ENCODE measurements around the gene PSME3IP1.

PSME3IP1 gene

GRCh38 chr16:57138281-57138935 is 47.4 kb downstream of the PSME3IP1 start:
- H3K4me3 ChIP-seq (ENCODE audit: low read length), result no peak overlapping the region
- no peak for DNase-seq (ENCODE audit: low read depth)
- TF ChIP-seq, protein P1, sequence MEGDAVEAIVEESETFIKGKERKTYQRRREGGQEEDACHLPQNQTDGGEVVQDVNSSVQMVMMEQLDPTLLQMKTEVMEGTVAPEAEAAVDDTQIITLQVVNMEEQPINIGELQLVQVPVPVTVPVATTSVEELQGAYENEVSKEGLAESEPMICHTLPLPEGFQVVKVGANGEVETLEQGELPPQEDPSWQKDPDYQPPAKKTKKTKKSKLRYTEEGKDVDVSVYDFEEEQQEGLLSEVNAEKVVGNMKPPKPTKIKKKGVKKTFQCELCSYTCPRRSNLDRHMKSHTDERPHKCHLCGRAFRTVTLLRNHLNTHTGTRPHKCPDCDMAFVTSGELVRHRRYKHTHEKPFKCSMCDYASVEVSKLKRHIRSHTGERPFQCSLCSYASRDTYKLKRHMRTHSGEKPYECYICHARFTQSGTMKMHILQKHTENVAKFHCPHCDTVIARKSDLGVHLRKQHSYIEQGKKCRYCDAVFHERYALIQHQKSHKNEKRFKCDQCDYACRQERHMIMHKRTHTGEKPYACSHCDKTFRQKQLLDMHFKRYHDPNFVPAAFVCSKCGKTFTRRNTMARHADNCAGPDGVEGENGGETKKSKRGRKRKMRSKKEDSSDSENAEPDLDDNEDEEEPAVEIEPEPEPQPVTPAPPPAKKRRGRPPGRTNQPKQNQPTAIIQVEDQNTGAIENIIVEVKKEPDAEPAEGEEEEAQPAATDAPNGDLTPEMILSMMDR (IDR thresholded peaks at IDR 0.05; ENCODE audit: insufficient read depth, low read depth, low read length, missing control alignments), result no peak

DNA sequence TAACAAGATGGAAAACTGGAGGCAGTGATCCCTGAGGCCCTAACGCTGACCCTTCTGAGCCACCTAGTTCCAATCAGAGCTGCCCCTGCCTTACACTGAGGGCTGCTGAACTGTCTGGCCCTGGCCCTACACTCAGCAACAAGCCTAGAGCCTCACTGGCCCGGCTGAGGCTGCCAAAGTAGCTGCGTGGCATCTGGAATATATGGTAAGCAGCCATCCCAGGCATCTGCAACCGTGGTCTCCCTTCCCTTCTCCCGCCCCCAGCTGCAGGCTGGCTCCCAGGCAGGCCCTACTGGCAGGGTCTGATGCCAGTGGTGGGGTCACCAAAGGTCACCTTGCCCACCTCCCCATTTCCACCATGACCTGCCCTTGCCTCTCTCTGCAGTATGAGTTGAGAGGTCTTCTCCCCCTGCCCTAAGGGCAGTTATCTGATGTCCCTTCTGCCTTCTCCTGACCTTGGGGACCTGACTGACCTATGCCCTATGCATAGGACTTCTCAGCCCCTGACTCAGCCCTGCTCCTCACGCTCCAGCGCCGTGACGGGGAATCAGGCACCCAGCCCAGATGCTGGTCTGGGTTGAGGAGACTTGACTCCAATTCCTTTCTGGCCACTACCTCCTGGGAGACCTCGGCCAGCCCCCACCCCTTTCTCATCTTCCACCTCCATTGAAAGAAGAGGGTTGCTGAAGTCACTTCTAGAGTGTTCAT is 48.1 kb downstream of the PSME3IP1 start:
- DNase-seq (ENCODE audit: low read depth), result no peak
- no peak overlapping the region for H3K4me3 ChIP-seq (ENCODE audit: low read length)
- TF ChIP-seq, protein P1 (IDR thresholded peaks at IDR 0.05; ENCODE audit: insufficient read depth, low read depth, low read length, missing control alignments), result no peak

DNA sequence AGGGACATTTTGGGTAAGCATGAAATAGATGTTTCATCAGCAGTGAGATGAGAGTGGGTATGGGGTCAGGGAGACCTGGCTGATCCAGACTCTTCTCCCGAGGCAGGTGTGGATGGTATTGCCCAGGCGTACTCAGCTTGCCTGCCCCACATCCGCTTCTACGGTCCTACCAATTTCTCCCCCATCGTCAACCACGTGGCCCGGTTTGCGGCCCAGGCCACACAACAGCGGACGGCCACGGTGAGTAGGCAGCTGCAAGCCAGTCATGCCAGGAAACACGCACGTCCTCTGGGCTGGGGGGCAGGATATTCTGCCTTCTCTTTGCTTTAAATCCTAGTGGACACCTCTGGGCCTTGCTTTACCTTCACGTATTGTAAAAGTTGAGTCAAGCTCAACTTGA is 48.8 kb downstream of the PSME3IP1 start:
- TF ChIP-seq, protein P1 (IDR thresholded peaks at IDR 0.05; ENCODE audit: insufficient read depth, low read depth, low read length, missing control alignments), result no peak
- no peak overlapping the region for H3K4me3 ChIP-seq (ENCODE audit: low read length)
- no peak for DNase-seq (ENCODE audit: low read depth)

DNA sequence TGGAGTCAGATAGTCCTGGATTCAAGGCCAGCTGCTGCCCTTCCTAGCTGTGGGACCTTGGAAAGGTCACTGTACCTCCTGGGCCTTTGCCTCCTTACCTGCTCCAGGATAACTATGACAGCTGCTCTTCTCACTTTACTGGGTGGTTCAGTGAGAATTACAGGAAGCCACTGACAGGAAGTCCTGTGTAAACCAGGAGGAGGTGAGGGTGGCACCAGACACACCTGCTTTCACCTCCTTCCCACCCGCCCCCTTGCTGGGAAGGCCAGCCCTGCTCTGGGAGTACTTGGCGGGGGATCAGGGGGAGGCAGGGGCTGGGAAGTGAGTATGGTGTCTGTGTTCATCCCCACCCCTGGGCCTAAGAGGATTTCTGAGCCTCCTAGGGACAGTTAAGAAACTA is 50.9 kb downstream of the PSME3IP1 start:
- DNase-seq (ENCODE audit: low read depth), result peak; percentile 7
- TF ChIP-seq, protein P1 (IDR thresholded peaks at IDR 0.05; ENCODE audit: insufficient read depth, low read depth, low read length, missing control alignments), result no peak
- H3K4me3 ChIP-seq (ENCODE audit: low read length), result no peak overlapping the region

GRCh38 chr16:57133886-57134285 is 52.0 kb downstream of the PSME3IP1 start:
- TF ChIP-seq, protein P1 (IDR thresholded peaks at IDR 0.05; ENCODE audit: insufficient read depth, low read depth, low read length, missing control alignments), result no peak
- no peak overlapping the region for H3K4me3 ChIP-seq (ENCODE audit: low read length)
- DNase-seq (ENCODE audit: low read depth), result no peak

DNA sequence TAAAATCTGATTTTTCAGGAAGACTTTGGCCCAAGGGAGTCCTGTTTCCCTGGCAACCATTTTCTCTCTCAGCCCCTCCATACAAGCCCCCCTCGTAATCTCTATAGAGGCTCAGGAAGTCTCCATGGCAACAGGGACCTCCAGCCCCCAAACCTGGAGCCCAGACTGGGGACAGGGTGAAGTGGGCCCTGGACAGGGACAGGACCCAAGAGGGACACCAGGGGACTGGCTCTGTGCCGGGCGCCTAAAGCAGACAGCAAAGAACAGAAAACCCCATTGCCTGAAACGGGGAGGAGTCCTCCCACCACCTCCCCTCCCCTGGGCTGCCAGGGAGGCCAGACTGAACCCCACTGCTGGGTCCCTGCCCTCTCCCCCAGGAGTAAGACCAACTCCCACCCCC is 52.8 kb downstream of the PSME3IP1 start:
- H3K4me3 ChIP-seq (ENCODE audit: low read length), result no peak overlapping the region
- no peak for DNase-seq (ENCODE audit: low read depth)
- TF ChIP-seq, protein P1 (IDR thresholded peaks at IDR 0.05; ENCODE audit: insufficient read depth, low read depth, low read length, missing control alignments), result no peak
